Kidney (tissue), 14 donors: ENCODE measurements around the gene TENT4A. TPM values are rescaled to one million over a fixed set of nuclear protein-coding genes. Genes with fewer than 3 reads are reported as not detected.

Source experiments
- DNase-seq, 5 donors: peaks; one replicate each; pipeline ENCODE4 v3.0.0-alpha.2; 2013 to 2020
- FAIRE-seq: peaks from 2 replicates; lab custom pipeline; 2012; peaks lifted over from hg19 to GRCh38; lab: Jason Lieb, UNC
- H3K27ac ChIP-seq, 2 donors: one replicate each; pipeline ENCODE4 v1.7.0; 2013; ENCODE audit warnings: low read depth in 2 of 2, low read length in 2 of 2, inconsistent platforms in 1 of 2
- H3K27me3 ChIP-seq: one replicate; pipeline ENCODE4 v1.7.1; 2013; ENCODE audit warnings: low read length, inconsistent platforms; ENCODE audit not compliant: control insufficient read depth, insufficient read depth
- H3K36me3 ChIP-seq, 3 donors: one replicate each; pipeline versions ENCODE4 v1.7.0 to v1.7.1; 2013; ENCODE audit warnings: low read length in 3 of 3, control low read depth in 1 of 3, inconsistent platforms in 1 of 3; ENCODE audit not compliant: insufficient read depth in 3 of 3, control insufficient read depth in 2 of 3
- H3K4me1 ChIP-seq, 3 donors: one replicate each; pipeline versions ENCODE4 v1.7.0 to v1.7.1; 2013; ENCODE audit warnings: low read length in 3 of 3, inconsistent platforms in 1 of 3, low read depth in 1 of 3; ENCODE audit not compliant: control insufficient read depth in 2 of 3, insufficient read depth in 2 of 3
- H3K4me3 ChIP-seq, 3 donors: one replicate each; pipeline versions ENCODE4 v1.7.0 to v1.8.1; 2013; ENCODE audit warnings: low read length in 3 of 3, control low read depth in 1 of 3, inconsistent platforms in 1 of 3
- H3K9ac ChIP-seq, 3 donors: one replicate each; pipeline versions ENCODE4 v1.7.0 to v1.7.1; 2013; ENCODE audit warnings: low read length in 3 of 3, control low read depth in 1 of 3, inconsistent platforms in 1 of 3
- H3K9me3 ChIP-seq, 3 donors: one replicate each; pipeline versions ENCODE4 v1.7.0 to v1.7.1; 2013; ENCODE audit warnings: low read length in 3 of 3, control low read depth in 1 of 3, inconsistent platforms in 1 of 3; ENCODE audit not compliant: control insufficient read depth in 2 of 3, insufficient read depth in 1 of 3
- intact Hi-C: fragments of 100-400 bp; cut with DNase I; formaldehyde crosslinking; loops from one replicate; pipeline ENCODE4 v1.11.1; 2022
- polyA plus RNA-seq: library from polyadenylated mRNA; stranded (reverse); fragments of 350-450 nt; fragmentation: Illumina TruSeq; extraction: RNeasy Lipid Tissue Mini Kit (QIAGEN cat#74804); gene quantifications from one replicate; pipeline ENCODE4 v1.2.3, GENCODE V29; 2014; ENCODE audit warnings: low read depth, low replicate concordance; ENCODE audit not compliant: insufficient read depth
- total RNA-seq: library from RNA; stranded (reverse); fragmentation: NEBNext Ultra II Directional; extraction: Animal tissue kit (Norgen Biotek cat#: 25700); gene quantifications from one replicate; pipeline ENCODE4 v1.2.1, GENCODE V29; 2021
- TF ChIP-seq, protein P1 (sequence below): IDR thresholded peaks from 3 replicates; pipeline ENCODE4 v1.5.1; 2012; ENCODE audit warnings: mild to moderate bottlenecking, moderate library complexity, borderline replicate concordance; ENCODE audit not compliant: insufficient read depth; ENCODE audit errors: extremely low read depth
- donor health status: control.
- donor health status: control.
- donor health status: control.
- donor health status: control.
- donor health status: control.
- donor health status: DM: yes; HTN: yes; CAD: no.
- donor health status: Normal renal cell carcinoma (clear cell type).

The TENT4A gene
- total and polyA plus RNA-seq, 2 donors from 2014 or later: 4.8 to 22.8 TPM

DNA sequence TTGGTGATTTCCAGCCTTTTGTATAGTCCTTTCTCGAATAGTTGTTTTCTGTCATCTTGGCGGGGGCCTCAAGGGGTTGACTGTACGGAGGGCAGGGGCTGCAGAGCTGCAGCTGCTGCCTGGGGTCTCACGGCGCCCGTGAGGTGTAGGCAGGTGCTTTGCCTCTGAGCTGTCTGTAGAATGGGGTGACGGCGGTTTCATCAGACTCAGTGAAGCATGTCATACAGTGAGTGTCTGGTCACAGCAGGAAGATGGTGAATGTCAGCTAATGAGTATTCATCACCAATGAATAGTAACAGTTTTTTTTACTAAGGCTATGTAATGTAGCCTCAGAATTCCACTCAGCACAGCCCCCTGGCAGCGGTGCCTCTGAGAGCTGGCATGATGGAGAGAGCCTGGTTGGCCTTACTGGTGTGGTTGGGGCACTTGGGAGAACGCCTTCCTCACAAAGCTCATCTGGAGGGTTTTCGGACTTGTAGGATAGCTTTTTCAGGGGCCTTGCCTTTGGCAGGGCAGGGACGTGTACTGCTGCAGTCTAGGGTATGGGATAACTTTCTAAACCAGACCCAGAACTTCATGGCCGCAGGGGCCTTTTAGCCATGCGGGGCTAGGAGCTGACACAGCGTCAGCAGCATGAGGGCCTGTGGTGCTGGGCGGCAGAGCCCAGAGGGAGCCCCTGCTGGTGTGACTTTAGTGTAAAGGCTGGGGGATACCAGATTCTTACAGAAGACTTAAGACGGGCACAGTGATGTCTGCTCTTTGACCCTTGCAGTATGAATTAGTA is 15.0 kb downstream of the TENT4A start:
- H3K9me3 ChIP-seq: no peaks in the 10 kb centered on the region
- TF ChIP-seq, protein P1, sequence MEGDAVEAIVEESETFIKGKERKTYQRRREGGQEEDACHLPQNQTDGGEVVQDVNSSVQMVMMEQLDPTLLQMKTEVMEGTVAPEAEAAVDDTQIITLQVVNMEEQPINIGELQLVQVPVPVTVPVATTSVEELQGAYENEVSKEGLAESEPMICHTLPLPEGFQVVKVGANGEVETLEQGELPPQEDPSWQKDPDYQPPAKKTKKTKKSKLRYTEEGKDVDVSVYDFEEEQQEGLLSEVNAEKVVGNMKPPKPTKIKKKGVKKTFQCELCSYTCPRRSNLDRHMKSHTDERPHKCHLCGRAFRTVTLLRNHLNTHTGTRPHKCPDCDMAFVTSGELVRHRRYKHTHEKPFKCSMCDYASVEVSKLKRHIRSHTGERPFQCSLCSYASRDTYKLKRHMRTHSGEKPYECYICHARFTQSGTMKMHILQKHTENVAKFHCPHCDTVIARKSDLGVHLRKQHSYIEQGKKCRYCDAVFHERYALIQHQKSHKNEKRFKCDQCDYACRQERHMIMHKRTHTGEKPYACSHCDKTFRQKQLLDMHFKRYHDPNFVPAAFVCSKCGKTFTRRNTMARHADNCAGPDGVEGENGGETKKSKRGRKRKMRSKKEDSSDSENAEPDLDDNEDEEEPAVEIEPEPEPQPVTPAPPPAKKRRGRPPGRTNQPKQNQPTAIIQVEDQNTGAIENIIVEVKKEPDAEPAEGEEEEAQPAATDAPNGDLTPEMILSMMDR: no peak
- H3K27ac ChIP-seq: no peak overlapping the region
- peaks cover 0 to 5% (median 0%) of the 10 kb centered on the region in 3 donors for H3K36me3 ChIP-seq
- DNase-seq (no peak), FAIRE-seq (no peak)
- no peak overlapping the region for H3K9ac ChIP-seq
- H3K4me1 ChIP-seq: peaks cover 1 to 43% (median 32%) of the 10 kb centered on the region in 3 donors
- H3K4me3 ChIP-seq: no peak overlapping the region
- no peaks in the 10 kb centered on the region for H3K27me3 ChIP-seq
- intact Hi-C loops: no loop called here

DNA sequence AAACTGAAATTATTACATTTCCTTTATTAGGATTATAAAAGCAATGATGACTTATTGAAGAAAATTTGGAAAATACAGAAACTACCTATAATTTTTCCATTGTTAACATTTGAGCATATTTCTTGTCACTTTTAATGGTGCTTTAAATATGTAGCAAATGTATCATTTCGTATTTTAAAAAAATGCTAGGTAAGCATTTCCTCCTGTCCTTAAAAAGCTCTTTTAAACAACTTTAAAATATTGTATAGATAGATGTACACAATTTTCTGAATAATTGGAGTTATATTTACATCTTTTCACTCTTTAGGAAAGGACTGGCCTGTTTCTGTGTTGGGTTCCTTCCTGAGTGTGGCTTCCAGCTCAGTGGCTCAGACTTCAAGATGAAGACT is 15.6 kb downstream of the TENT4A start:
- H3K27ac ChIP-seq: no peak overlapping the region
- no peak overlapping the region for H3K4me3 ChIP-seq
- peaks cover 0 to 5% (median 0%) of the 10 kb centered on the region in 3 donors for H3K36me3 ChIP-seq
- no peaks in the 10 kb centered on the region for H3K9me3 ChIP-seq
- FAIRE-seq (no peak), DNase-seq (no peak)
- no peak overlapping the region for H3K9ac ChIP-seq
- peaks cover 0 to 40% (median 28%) of the 10 kb centered on the region in 3 donors for H3K4me1 ChIP-seq
- intact Hi-C loops: no loop called here
- H3K27me3 ChIP-seq: no peaks in the 10 kb centered on the region
- TF ChIP-seq, protein P1: no peak

DNA sequence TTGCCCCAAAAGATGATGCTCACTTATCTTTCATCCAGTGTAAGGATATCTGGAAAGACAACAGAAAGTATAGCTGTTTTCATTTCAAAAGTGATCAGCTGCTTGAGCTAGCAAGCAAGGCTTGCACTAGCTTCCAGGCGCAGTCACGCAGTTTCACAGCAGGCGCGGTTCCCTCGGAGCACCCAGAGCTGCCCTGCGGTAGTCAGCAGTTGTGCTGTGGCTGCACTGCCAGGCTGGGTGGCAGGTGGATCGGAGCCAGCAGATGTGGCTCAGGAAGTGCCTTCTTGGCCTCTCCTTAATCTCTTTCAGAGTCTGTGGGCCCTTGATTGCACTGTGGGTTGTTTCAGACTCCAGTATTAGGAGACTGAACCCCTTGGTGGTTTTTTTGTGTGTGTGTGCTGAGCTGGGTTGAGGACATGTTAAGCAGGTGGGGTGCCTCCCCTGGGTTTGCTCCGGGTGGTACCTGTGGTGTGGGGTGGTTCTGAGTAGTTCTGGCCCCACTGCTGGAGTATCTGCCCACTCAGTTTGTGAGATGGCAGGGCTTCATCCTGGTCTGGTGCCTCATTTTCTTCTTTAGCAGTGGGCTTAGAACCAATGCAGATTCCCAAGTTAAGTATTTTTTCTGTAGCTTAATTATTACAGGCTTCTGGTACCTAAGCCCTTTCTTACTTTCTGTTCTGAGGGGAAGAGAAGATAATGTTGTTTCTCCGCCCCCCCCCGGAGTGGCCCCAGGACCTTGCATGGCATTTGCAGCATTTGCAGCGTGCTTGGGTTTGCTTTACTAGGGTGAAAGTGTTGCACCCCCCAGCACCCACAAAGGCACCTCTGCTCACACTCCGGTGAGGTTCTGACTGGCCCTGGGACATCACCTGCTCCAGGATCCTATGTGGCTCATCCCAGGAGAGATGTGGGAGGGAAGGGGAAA is 16.4 kb downstream of the TENT4A start:
- Histone ChIP-seq H3K27ac (no peak overlapping the region), H3K9me3 (no peaks in the 10 kb centered on the region), H3K9ac (no peak overlapping the region), H3K36me3 (peaks cover 0 to 1% (median 0%) of the 10 kb centered on the region in 3 donors), H3K4me3 (no peak overlapping the region), H3K4me1 (peaks cover 0 to 39% (median 27%) of the 10 kb centered on the region in 3 donors), H3K27me3 (no peaks in the 10 kb centered on the region)
- DNase-seq: no peak
- intact Hi-C loops: no loop called here
- FAIRE-seq: no peak
- TF ChIP-seq, protein P1: no peak
